Heart left ventricle (tissue), 16 donors: ENCODE data around the gene DHRS12. TPM values are rescaled to one million over a fixed set of nuclear protein-coding genes. Genes with fewer than 3 reads are reported as not detected.

Experiments used
- ATAC-seq, 4 donors: fragments of 200-7000 bp; cut with Tn5 transposase; one replicate each; pipeline ENCODE4 v1.9.1; 2020 to 2022; ENCODE audit warnings: moderate library complexity in 4 of 4, mild to moderate bottlenecking in 3 of 4, moderate number of reproducible peaks in 1 of 4
- DNase-seq, 5 donors: peaks; one replicate each; pipeline ENCODE4 v3.0.0-alpha.2; 2020
- H3K27ac ChIP-seq, 12 donors: fragments of 200-600 bp; sonication (generic) in 4 of 12; one replicate each; pipeline versions ENCODE4 v1.5.0 to v1.8.0; 2016 to 2022; ENCODE audit warnings: mild to moderate bottlenecking in 2 of 12
- H3K27me3 ChIP-seq, 9 donors: fragments of 200-600 bp; sonication (generic) in 2 of 9; one replicate each; pipeline versions ENCODE4 v1.5.1 to v1.8.0; 2016 to 2022; ENCODE audit warnings: mild to moderate bottlenecking in 3 of 9
- H3K36me3 ChIP-seq, 9 donors: fragments of 200-600 bp; sonication (generic) in 2 of 9; one replicate each; pipeline versions ENCODE4 v1.5.0 to v1.8.0; 2018 to 2022; ENCODE audit warnings: mild to moderate bottlenecking in 2 of 9
- H3K4me1 ChIP-seq, 12 donors: fragments of 200-600 bp; sonication (generic) in 4 of 12; one replicate each; pipeline versions ENCODE4 v1.5.0 to v1.8.0; 2016 to 2022; ENCODE audit warnings: mild to moderate bottlenecking in 3 of 12
- H3K4me3 ChIP-seq, 12 donors: fragments of 200-600 bp; sonication (generic) in 4 of 12; one replicate each; pipeline versions ENCODE4 v1.5.0 to v1.8.0; 2017 to 2022; ENCODE audit warnings: mild to moderate bottlenecking in 9 of 12, moderate library complexity in 4 of 12
- H3K9me3 ChIP-seq, 12 donors: fragments of 200-600 bp; sonication (generic) in 4 of 12; one replicate each; pipeline versions ENCODE4 v1.5.0 to v1.8.0; 2016 to 2022; ENCODE audit warnings: mild to moderate bottlenecking in 1 of 12
- CTCF ChIP-seq, 12 donors: fragments of 200-600 bp; sonication (generic) in 4 of 12; IDR thresholded peaks; one replicate each; pipeline versions ENCODE4 v1.5.0 to v1.8.0; 2018 to 2022; ENCODE audit warnings: antibody characterized with exemption in 12 of 12, mild to moderate bottlenecking in 5 of 12
- POLR2A ChIP-seq, 2 donors: fragments of 450-650 bp; IDR thresholded peaks; one replicate each; pipeline ENCODE4 v1.6.1; 2017; ENCODE audit warnings: antibody characterized with exemption in 2 of 2, mild to moderate bottlenecking in 2 of 2, moderate library complexity in 2 of 2
- WGBS, 4 donors: extraction: QIAGEN DNeasy Blood & Tissue Kit in 2 of 4; methylation state at CpG; one replicate each; pipeline versions ENCODE4 v1.1.5 to v1.1.7; 2013 to 2018; 5-methylcytosine and 5-hydroxymethylcytosine counted together
- intact Hi-C, 10 donors: fragments of 100-400 bp; cut with DNase I; formaldehyde crosslinking; loops; one replicate each; pipeline versions ENCODE4 v1.11.1 to v1.14.2; 2022
- polyA plus RNA-seq, 2 donors: library from polyadenylated mRNA; stranded (reverse); fragments of 200-250 nt; gene quantifications; one replicate each; pipeline ENCODE4 v1.2.3, GENCODE V29; 2013
- total RNA-seq, 9 donors: library from RNA; depleted of rRNA in 2 of 9; stranded (reverse); fragments of >200 nt in 2 of 9; fragmentation: NEBNext Ultra II Directional in 3 of 9; extraction: Animal tissue kit (Norgen Biotek cat#: 25700) in 3 of 9; gene quantifications; one replicate each; pipeline versions ENCODE4 v1.1.0 to v1.2.4, GENCODE V29; 2016 to 2023
- donor health status: ischemic (EF 13 %, LVEDD 7.1; RV severe dilation, severe dysfunction).
- donor health status: healthy with polysubstance abuse.
- donor health status: DM: no; HTN: yes; CAD: no.
- donor health status: DM: no; HTN: no; CAD: no.
- donor health status: ischemic (EF 25% LVEDD 6.9; RV normal size, moderate dysfunction).
- donor health status: ischemic (EF 25% LVEDD 5.7; RV mildly dilated, moderate dysfunction).
- donor health status: healthy.
- donor health status: DM: yes; HTN: yes; CAD: no.
- donor health status: ischemic (EF 35%, LVEDD 5.7; RV mildly dilated, moderate dysfunction).
- donor health status: nonischemic (EF 11% LVEDD 7.7; RV severe dilation, severe dysfunction).
- donor health status: DM: yes; HTN: yes; CAD: no.
- donor health status: PGD.
- donor health status: ischemic (EF 29% LVEDD 5.4; RV normal size, mild dysfunction).
- donor health status: nonischemic (EF 23%, LVEDD 6.1; RV moderate dilation, normal function).

Gene DHRS12
- total and polyA plus RNA-seq, 11 donors: 3.9 to 13.9 (median 12.1) TPM

GRCh38 chr13:51808811-51809210 lies 4.8 kb upstream of the DHRS12 start:
- Histone ChIP-seq H3K36me3 (no peaks in the 10 kb centered on the region), H3K9me3 (no peaks in the 10 kb centered on the region), H3K27me3 (no peaks in the 10 kb centered on the region), H3K4me3 (no peak overlapping the region), H3K27ac (no peak overlapping the region), H3K4me1 (peaks cover 0 to 34% (median 12%) of the 10 kb centered on the region in 12 donors)
- ATAC-seq (no peak), DNase-seq (no peak)
- intact Hi-C loops: loop anchor here in 4 of 10 donors (10.0 kb wide), 2 partner anchors 224 to 584 kb away; partner anchors contain the start of genes WDFY2 (in 3 of the 4) and FAM124A (in 1 of the 4)
- no peak for TF ChIP-seq CTCF (IDR thresholded peaks at IDR 0.05)
- TF ChIP-seq POLR2A (IDR thresholded peaks at IDR 0.05): no peak

- H3K36me3 ChIP-seq: no peaks in the 10 kb centered on the region
- DNase-seq (no peak), ATAC-seq (no peak)
- intact Hi-C loops: loop anchor here in 4 of 10 donors (10.0 kb wide), 2 partner anchors 222 to 582 kb away; partner anchors contain the start of genes WDFY2 (in 3 of the 4) and FAM124A (in 1 of the 4)
- no peak overlapping the region for H3K4me3 ChIP-seq
- peaks cover 6 to 47% (median 25%) of the 10 kb centered on the region in 12 donors for H3K4me1 ChIP-seq
- TF ChIP-seq POLR2A (IDR thresholded peaks at IDR 0.05) (no peak), CTCF (IDR thresholded peaks at IDR 0.05) (no peak)
- WGBS, 4 donors: 42 to 55% (median 50%) methylated on average over 4 to 5 of the region's 5 CpGs
- H3K27me3 ChIP-seq: no peaks in the 10 kb centered on the region
- H3K9me3 ChIP-seq: no peaks in the 10 kb centered on the region
- peak overlapping the region in 3 of 12 donors; percentile 2 to 100 (median 3) for H3K27ac ChIP-seq
Observed at GRCh38 chr13:51807041-51807440, 3.1 kb upstream of the DHRS12 start.

- TF ChIP-seq CTCF (IDR thresholded peaks at IDR 0.05) (no peak), POLR2A (IDR thresholded peaks at IDR 0.05) (no peak)
- Histone ChIP-seq H3K36me3 (no peaks in the 10 kb centered on the region), H3K27me3 (no peaks in the 10 kb centered on the region), H3K4me1 (peaks cover 6 to 49% (median 28%) of the 10 kb centered on the region in 12 donors), H3K27ac (peak overlapping the region in 4 of 12 donors; percentile 3 to 100 (median 18)), H3K4me3 (no peak overlapping the region), H3K9me3 (no peaks in the 10 kb centered on the region)
- DNase-seq (no peak), ATAC-seq (no peak)
- WGBS, 4 donors: 44 to 54% (median 48%) methylated on average over 2 of the region's 2 CpGs
- intact Hi-C loops: loop anchor here in 4 of 10 donors (10.0 kb wide), 2 partner anchors 222 to 582 kb away; partner anchors contain the start of genes WDFY2 (in 3 of the 4) and FAM124A (in 1 of the 4)
Observed at GRCh38 chr13:51806566-51806965, 2.6 kb upstream of the DHRS12 start.

GRCh38 chr13:51805925-51806324 lies 2.0 kb upstream of the DHRS12 start:
- H3K27me3 ChIP-seq: no peaks in the 10 kb centered on the region
- no peaks in the 10 kb centered on the region for H3K9me3 ChIP-seq
- H3K4me1 ChIP-seq: peaks cover 6 to 55% (median 35%) of the 10 kb centered on the region in 12 donors
- H3K4me3 ChIP-seq: no peak overlapping the region
- DNase-seq (no peak), ATAC-seq (no peak)
- peak overlapping the region in 8 of 12 donors; percentile 12 to 100 (median 100) for H3K27ac ChIP-seq
- no peaks in the 10 kb centered on the region for H3K36me3 ChIP-seq
- intact Hi-C loops: loop anchor here in 5 of 10 donors (2.0 to 10.0 kb wide), 3 partner anchors 221 to 581 kb away; partner anchors contain the start of genes WDFY2 (in 3 of the 5), FAM124A (in 1 of the 5) and INTS6 (in 1 of the 5)
- no peak for TF ChIP-seq CTCF (IDR thresholded peaks at IDR 0.05)
- TF ChIP-seq POLR2A (IDR thresholded peaks at IDR 0.05): no peak
- WGBS, 4 donors: 88 to 93% (median 92%) methylated on average over 2 of the region's 2 CpGs
